ENCODE data around the gene LAMA3. TPM values are rescaled to one million over a fixed set of nuclear protein-coding genes. Genes with fewer than 3 reads are reported as not detected.

LAMA3 gene
- total RNA-seq, 1 experiment from 2014 or later = 5.6 TPM

GRCh38 chr18:23857756-23858155 is 168.5 kb downstream of the LAMA3 start:
- BruUV-seq (replicated peaks) = no TSS peak
- POLR2A ChIA-PET = no interaction called here
- Histone ChIP-seq H3K27me3 (ENCODE audit: insufficient read depth, low read length) (no peaks in the 10 kb centered on the region), H3K36me3 (ENCODE audit: control insufficient read depth in 1 of 2, insufficient read depth in 2 of 2, low read length in 2 of 2) (no peaks in the 10 kb centered on the region), H2AFZ (ENCODE audit: low read depth, low read length, poor library complexity, severe bottlenecking) (no peak overlapping the region), H3K27ac (ENCODE audit: low read depth, low read length) (no peak overlapping the region), H3K79me2 (ENCODE audit: insufficient read depth, low read length) (no peaks in the 10 kb centered on the region), H3K9me2 (ENCODE audit: insufficient read depth) (no peaks in the 10 kb centered on the region), H3K4me3 (replicated peaks in 1 of 2; ENCODE audit: low read depth in 1 of 2, low read length in 2 of 2) (no peak overlapping the region), H3K4me1 (ENCODE audit: control insufficient read depth in 1 of 2, insufficient read depth in 2 of 2, low read length in 2 of 2) (peaks cover 11 to 25% of the 10 kb centered on the region in 2 experiments), H3K4me2 (ENCODE audit: low read length) (no peak overlapping the region), H4K20me1 (ENCODE audit: insufficient read depth) (no peaks in the 10 kb centered on the region), H3K9me3 (ENCODE audit: control insufficient read depth in 1 of 2, insufficient read depth in 1 of 2, low read depth in 1 of 2, low read length in 2 of 2) (no peaks in the 10 kb centered on the region), H3K9ac (ENCODE audit: low read length) (no peak overlapping the region)
- TF ChIP-seq ELF1 (IDR thresholded peaks at IDR 0.05; ENCODE audit: borderline replicate concordance, low read depth) = no peak
- TF ChIP-seq TCF7L2 (IDR thresholded peaks at IDR 0.05; ENCODE audit: borderline replicate concordance, extremely low read depth, insufficient read depth, insufficient read length) = no peak
- no peak for TF ChIP-seq MAX (IDR thresholded peaks at IDR 0.05)
- TF ChIP-seq YY1 (IDR thresholded peaks at IDR 0.05; ENCODE audit: extremely low read depth, insufficient replicate concordance, low read depth, low read length) = no peak
- no peak for TF ChIP-seq ZFX (IDR thresholded peaks at IDR 0.05)
- no peak for TF ChIP-seq REST (IDR thresholded peaks at IDR 0.05; ENCODE audit: low read depth)
- TF ChIP-seq RAD21 (IDR thresholded peaks at IDR 0.05; ENCODE audit: low read depth) = no peak
- no peak for TF ChIP-seq ATF3 (IDR thresholded peaks at IDR 0.05)
- TF ChIP-seq ZNF274 (IDR thresholded peaks at IDR 0.05; ENCODE audit: low read depth, low read length) = no peak
- TF ChIP-seq EZH2 (IDR thresholded peaks at IDR 0.05) = no peak
- TF ChIP-seq SIN3A (IDR thresholded peaks at IDR 0.05; ENCODE audit: low read depth) = no peak
- no peak for TF ChIP-seq CTCF (IDR thresholded peaks at IDR 0.05 in 2 of 3, conservative IDR thresholded peaks at IDR 0.05 in 1 of 3; ENCODE audit: borderline replicate concordance in 1 of 3, insufficient read depth in 1 of 3, low read depth in 2 of 3, low read length in 2 of 3)
- no peak for TF ChIP-seq SP1 (IDR thresholded peaks at IDR 0.05; ENCODE audit: low read depth)
- TF ChIP-seq POLR2A (IDR thresholded peaks at IDR 0.05; ENCODE audit: borderline replicate concordance, extremely low read depth, insufficient read depth, insufficient read length) = no peak
- TF ChIP-seq JUND (IDR thresholded peaks at IDR 0.05) = no peak
- CTCF ChIA-PET = no interaction called here
- ATAC-seq (no peak), DNase-seq (ENCODE audit: low read depth, low spot score) (no peak)
- RAD21 ChIA-PET (ENCODE audit: low non-redundant PET in 1 of 2, low total read pairs in 2 of 2, uncharacterized antibody in 2 of 2, unreplicated experiment in 2 of 2) = no interaction called here
- intact Hi-C loops (cut with micrococcal nuclease) = no loop called here

Measured in HCT116 (cell line).